NCI-H1436 treated with DMSO at 0.1 percent for 48 hours (cell line): ENCODE measurements around the gene CFAP90.

Experiments used
- DNase-seq: peaks from one replicate; lab custom pipeline; 2025; lab: John Stamatoyannopoulos, UW

CFAP90 gene

GRCh38 chr5:7822449-7822848, 28.5 kb downstream of the CFAP90 start:
- no peak for DNase-seq

DNA sequence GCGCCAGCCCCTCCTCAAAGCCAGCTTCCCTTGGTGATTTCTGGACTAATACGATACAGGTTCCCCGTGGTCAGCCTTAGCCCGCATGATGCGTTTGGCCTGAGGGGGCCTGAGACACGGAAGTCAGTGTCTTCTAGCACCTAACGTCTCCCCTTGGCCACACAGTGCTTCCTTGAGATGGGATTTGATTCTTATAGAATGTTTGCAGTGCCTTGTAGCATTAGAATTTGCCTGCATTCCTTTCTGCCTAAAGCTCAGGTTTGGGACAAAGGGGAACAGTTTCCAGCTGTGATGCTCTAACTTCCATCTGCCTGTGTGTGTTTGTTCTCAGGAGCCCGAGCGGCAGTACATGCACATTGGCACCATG, 34.4 kb downstream of the CFAP90 start:
- DNase-seq: no peak

DNA sequence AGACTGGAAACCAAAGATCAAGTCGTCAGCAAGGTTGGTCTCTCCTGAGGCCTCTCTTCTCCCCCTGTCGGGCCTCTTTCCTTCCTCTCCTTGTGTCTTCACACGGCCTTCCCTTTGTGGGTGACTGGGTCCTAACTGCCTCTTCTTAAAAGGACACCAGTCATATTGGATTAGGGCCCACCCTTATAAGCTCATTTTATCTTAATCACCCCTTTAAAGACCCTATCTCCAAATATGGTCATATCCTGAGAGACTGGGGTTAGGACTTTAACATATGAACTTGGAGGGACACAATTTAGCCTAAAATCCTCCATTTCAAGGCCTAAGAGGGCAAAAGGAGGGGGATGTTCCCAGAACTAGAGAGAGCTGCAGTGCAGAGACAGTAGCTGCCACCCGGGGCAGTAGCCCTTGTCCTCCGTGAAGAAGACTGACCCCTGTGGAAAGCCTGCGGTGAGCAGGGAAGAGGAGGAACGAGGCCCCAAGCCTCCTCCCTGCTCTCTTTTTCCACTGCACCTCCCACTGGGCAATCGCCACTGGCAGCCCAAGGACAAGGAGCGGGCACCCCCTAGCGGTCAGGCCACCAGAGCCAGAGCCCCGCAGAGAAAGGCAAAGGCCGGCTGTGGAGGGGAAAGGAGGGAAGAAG, 34.9 kb downstream of the CFAP90 start:
- DNase-seq: peak; percentile 18

DNA sequence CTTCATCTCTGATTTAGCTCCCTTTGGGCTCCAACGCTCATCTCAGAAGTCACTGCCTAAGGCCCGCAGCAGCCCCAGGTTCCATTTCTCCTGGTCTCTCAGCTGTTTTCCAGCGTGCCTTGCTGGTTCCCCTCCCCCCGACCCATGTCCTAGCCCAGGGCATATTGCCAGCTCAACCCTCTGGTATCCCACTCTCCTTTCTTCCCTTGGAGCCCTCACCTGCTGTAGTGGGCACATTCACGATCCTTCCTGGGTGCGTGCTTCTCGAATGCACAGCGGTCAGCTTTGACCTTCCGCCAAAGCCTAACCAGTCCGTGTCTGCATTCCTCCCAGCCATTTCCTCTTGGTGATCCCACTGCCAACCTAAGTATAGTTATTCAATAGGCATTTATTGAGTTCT, 36.1 kb downstream of the CFAP90 start:
- no peak for DNase-seq

- no peak for DNase-seq
These were observed 37.4 kb downstream of the CFAP90 start for GRCh38 chr5:7813576-7813975.

GRCh38 chr5:7813007-7813406, 37.9 kb downstream of the CFAP90 start:
- no peak for DNase-seq

- no peak for DNase-seq
These were observed 39.2 kb downstream of the CFAP90 start for GRCh38 chr5:7811715-7812114.

DNA sequence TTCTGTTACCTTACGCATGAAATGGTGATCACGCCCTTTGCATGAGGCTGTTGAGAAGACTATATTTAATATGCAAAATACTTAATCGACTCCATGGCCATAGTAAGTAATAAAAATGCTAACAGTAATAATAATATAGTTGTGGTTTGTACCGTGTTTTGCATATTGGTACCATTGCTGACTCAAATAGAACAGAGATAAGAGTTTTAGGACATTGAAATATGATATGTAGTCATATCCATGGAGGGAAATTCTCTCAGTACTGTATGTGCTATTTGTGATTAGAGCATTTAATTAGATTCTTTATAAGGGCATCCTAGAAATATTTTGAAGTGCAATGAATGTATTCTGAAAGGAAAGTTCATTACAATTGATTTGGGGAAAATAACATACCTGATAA, 41.9 kb downstream of the CFAP90 start:
- DNase-seq: no peak

DNA sequence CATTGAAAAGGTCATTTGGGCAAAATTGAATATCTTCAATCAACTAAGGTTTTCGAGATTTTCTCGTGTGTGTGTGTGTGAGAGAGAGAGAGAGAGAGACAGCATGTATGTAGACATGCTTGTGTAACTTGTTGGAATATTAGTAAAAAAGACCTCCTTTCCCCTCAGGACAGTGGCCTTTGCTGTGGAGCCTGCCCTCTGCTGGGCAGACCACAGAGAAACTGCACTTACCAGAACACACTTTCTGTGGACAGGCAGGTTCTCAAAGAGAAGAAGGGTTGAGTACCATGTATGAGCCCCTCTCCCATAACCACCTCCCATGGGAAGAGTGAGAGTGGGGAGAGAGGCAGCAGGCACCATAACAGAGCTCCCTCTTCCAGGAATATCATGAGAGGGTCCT, 45.6 kb downstream of the CFAP90 start:
- no peak for DNase-seq

DNA sequence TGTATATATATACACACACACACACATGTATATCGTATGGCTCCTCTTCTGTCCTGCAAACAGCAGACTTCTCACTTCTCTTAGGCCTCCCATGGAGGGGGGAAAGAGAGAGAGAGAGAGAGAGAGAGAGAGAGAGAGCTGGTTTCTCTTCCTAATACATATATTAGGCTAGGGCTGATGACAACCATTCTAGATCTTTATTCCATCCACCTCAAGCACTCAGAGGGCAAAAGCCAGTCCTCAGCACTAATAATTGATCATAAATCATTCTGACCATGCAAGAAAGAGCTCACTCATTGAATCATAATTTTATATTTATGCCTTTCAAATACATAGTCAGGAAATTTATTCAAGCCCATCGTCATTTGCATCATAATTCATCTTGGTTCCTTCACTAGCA, 47.0 kb downstream of the CFAP90 start:
- DNase-seq: no peak

DNA sequence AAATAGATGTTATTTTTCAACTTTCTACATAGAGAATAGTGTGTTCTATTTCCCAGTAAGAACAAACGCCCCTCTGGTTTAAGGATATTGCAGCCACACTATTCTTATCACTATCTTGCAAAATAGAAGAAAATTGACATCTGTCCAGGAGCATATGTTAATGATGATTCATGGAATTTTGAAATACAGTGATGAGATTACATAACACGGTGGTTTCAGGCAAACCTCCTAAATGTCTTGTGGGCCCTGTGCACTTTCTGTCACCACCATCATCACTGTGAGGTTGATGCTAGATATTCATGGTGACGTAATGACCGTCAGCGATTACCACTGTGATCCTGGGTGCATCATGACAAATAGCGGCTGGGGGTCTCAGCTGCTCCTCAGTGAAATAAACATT, 48.1 kb downstream of the CFAP90 start:
- DNase-seq: no peak

DNA sequence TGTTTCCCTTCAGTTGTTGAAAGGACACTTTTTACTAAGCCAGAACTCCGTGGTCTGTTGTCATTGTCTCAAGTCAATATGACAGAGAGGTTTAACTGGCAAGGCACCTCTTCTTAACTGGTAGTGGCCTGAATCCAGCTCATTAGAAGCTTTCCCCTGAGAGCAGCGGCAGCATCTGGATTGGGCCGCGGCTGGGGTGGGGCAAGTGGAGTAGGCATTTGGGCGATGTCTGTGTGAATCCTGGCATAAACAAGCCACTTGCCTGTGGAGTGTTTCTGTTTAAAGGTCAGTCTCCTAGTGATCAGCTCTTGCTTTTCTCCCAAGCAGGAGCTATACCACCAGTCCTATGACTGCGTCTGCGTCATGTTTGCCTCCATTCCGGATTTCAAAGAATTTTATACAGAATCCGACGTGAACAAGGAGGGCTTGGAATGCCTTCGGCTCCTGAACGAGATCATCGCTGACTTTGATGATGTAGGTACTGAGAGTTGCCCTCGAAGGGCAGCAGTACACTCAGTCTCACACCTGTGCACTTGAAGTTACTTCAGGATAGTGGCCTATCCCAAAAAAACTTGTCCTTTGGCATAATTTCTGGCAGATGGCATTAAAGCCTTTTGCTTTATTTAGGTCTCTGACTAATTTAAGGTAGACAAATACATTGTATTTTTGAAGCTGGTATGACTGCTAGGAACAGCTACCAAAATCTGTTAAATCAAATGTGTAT, 48.9 kb downstream of the CFAP90 start:
- DNase-seq: no peak

DNA sequence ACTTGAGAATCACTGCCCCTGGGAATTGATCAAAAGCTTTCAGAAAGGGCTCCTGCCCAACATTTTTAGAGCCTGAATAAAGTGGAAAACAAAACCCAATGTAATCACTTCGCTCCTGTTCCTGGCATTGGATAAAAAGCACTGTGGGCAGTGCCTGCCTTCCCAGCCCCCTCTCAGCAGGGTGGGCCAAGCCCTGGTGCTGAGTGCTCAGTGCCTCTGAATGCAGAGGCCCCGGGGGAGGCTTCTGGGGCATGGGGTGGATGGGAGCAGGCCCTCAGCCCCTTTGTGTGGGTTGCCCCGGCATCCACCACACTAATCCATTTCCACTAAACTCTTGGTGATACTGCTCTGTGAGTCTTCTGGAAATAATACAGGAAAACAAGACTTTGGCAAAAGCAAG, 55.6 kb downstream of the CFAP90 start:
- no peak for DNase-seq

DNA sequence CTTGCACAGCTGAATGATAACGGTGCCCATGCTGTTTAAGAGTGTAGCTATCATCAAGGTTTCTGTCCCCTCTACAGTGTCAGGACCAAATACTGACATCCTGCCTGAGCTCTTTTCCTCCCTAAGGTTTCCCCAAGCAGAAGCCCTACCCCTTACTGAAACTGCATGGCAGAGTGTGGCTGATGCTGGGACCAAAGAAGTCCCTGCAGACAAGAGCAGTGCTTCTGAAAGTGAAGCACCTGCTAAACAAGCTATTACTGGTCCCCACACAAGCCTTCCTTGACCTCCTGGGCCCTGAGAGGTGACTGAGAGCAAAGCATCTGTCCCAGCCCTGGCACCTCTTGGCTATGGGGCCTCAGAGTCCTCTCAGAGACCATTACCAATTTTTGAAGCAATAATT, 56.1 kb downstream of the CFAP90 start:
- no peak for DNase-seq

DNA sequence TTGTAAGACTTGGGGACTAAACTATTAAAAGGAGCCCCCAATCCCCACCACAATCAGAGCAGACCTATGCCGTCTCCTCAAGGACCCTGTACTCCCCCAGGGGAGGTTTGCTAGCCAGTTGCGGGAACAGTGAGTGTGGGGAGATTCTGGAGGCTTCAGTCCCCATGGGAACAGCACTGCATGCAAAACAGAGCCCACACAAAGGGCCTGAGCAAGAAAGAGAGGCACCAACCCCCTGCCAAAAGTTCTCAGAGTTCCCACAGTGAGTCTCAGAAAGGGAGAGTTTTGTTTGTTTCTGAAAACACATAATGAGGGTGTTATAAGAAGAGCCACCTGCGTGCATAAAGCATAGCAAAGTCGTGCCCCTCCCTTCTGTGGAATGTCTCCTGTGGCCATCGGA, 56.6 kb downstream of the CFAP90 start:
- DNase-seq: no peak

GRCh38 chr5:7793895-7794294, 57.0 kb downstream of the CFAP90 start:
- no peak for DNase-seq

GRCh38 chr5:7789567-7789966, 61.4 kb downstream of the CFAP90 start:
- DNase-seq: no peak

DNA sequence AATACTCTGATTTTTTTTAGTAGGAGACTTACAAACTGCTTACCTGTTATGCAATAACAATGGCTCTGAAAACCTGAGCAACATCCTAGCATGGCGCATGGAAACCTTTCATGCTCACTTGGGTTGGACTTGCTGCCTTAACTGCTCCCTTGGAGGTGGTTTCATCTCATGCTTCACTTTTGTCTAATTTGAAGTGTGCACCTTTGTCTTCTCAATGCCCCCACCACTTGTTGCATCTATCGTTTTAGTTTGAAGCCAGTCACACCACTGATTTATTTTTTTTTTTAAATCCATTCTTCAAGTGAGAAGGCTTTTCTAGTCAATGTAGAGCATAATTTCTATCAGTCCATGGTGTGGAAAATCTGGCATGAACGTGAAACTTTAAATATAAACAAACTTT, 63.2 kb downstream of the CFAP90 start:
- no peak for DNase-seq

DNA sequence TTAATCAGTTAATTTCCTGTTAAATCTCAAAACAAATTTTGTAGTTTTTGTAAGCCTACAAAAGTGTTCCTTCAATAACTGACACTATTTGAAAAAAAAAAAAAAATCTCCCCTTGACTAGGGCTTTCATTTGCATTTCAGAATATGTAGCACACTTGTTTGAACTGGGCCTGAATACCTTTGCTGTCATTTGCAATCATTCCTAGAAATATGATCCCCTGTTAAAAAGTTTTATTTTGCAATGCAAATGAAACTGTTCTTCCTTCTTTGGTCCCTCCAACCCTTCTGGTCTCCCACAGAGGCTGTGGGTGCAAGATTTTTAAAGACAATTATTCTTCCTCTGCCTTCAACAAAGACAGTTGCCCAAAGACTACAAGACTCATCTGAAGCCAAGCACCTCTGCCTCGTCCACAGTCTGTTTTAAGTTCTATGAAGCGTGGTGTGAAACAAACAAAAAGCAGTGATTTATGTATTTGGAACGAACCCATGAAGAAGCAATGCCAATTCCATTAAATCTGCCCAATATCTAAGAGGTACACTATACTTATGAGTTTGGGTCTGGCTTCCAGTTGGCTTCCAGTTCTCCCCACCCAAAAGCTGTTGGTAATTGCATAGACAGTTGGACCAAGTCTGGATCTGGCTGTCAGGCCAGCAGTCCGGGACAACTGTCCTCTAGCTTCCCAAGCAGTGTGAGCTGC, 66.1 kb downstream of the CFAP90 start:
- no peak for DNase-seq

DNA sequence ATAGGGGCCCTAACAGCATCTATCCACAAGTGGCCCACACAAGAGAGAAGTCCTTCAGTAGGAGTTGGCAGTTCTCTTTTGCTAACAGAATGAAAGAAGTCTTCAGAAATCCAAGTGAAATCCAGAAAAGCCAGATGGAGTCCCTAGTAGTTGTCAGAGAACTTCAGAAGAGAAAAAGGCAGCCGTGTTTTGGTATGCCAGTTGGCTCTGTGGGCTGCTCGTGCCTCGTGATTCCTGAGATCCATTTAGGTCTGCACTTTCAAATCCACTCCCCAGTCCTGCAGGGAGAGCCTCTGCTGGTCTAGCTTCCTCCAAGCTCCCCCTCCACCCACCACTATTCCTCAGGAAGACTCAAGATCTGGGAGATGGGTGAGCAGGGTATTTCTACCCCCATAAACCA, 69.0 kb downstream of the CFAP90 start:
- DNase-seq: no peak
